NCI-H748 (cell line): ENCODE data around the gene BTD.

Source experiments
- DNase-seq: peaks from one replicate; lab custom pipeline; 2025; ENCODE audit not compliant: unreplicated experiment; lab: John Stamatoyannopoulos, UW

Gene BTD

DNA sequence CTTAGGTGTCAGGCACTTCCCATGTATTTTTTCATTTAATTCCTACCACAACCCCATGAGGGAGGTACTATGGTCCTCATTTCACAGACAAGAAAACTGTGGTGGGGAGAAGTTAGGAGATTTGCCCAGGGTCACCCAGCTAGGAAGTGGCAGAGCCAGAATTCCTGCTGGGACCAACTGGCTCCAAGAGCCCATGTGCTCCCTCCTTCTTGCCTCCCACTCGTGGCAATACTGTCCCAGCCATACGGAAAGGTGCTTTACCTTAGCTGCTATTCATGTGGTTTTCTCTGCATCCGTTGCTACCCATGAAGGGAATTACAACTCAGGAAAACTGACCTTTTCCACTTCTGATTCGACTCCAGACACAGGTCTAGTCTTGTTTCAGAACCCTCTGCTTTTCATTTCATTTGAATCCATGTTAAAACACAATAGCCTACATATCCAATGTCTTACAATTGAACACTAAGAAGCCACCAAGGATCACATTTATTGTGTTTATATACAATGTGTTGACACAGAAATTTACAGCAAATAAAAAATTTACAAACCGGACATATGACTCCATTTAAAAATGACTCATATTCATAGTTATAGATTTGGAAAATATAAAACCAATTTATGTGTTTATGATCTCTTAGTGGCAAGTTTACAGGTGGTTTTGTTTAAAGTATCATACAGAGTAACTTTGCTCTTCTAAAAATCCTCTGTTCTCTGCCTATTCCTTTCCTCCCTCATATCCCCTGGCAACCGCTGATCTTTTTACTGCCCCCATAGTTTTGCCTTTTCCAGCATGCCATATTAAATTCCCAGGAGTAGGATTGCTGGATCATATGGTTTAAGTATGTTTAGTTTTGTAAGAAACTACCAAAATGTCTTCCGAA lies 58.8 kb downstream of the BTD start:
- DNase-seq = no peak

DNA sequence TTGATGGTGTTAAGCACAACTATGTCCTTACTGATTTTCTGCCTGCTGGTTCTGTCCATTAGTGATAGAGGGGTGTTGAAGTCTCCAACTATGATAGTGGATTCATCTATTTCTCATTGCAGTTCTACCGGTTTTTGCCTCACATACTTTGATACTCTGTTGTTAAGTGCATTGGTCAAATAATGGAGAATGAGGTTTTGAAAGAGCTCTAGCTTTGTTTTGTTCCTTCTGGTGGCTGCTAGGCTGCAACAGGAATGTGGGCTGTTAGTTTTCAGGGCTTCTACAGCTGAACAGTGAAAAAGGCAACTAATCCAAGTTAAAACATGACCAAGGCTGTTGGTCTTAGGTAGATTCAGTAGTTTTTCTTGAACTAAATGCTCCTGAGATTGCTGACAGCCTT lies 62.6 kb downstream of the BTD start:
- no peak for DNase-seq

DNA sequence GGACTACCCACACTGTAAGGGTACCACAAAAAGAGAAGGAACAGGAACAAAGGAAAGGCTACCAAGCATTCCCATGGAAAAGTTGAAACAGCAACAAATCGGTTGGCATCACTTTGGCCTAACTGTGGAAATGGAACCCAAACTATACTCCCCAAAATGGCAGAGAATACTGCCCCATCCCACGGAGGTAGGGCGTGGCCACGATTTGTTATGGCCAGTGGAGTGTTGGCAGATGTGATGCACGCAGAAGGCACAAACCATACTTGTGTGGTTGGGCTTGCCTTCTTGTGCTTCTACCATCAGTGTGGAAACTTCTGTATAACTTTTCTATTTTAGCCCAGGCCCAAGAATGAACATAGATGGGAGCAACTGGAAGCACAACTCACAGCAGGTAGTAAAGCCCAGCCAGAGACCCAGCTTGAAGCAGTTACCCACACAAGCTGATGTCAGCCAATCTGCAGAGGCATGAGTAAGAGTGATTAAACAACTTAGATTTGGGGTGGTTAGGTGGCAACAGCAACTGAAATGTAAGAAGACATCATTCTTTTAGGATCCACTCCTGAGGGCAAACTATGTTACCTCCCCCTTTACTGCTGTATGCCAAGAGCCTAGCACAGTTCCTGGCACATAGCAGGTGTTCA lies 64.1 kb downstream of the BTD start:
- DNase-seq = no peak

DNA sequence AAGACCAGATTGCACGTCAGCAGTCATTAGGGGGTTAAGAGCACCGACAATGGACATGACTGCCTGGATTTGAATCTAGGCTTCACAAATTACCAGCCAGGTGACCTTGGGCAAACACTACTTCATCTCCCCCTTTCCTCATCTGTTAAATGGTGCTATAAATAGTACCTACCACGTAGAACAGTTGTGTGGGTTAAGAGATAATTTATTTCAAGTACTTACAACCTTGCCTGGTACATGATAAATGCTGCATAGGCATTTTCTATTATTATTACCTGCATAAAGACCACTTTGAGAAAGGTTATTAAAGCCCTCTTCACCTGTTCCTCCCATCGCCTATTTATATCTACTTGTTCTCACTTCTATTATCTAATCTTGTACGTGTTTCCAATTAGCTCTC lies 64.7 kb downstream of the BTD start:
- DNase-seq = peak; percentile 20

DNA sequence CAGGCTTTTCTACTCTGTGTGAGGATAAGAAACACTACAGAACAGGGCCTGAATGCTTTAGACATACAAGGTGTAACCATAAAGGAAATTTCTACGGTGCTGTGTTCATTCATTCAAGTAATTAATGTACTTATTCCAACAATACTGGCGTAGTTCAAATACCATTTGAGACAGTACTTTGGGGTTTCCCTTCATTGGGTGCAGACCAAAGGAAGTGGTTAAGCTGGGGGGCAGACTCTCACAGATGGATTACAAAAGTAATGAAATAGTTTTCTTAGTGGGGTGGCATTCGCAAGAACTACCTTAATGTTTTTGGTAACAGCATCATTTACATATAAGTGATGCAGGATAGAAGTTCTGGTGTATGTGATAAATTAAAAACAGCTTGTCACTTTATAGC lies 65.9 kb downstream of the BTD start:
- DNase-seq = no peak

DNA sequence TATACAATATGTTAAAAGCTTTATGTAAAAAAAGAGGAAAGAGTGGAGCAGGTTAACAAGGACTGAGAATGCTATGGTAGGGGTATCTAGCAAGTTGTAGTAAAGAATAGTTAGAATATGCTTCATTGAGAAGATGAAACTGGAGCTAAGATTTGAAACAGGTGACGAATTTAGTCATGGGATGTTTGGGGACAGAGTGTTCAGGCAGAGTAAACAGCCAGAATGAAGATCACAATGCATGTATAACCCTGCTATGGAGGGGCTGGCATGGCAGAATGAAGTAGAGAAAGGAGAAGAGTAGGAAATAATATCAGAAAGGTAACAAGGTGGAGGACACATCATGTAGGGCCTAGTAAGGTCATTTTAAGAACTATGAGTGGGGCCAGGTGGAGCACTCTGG lies 72.0 kb downstream of the BTD start:
- no peak for DNase-seq

DNA sequence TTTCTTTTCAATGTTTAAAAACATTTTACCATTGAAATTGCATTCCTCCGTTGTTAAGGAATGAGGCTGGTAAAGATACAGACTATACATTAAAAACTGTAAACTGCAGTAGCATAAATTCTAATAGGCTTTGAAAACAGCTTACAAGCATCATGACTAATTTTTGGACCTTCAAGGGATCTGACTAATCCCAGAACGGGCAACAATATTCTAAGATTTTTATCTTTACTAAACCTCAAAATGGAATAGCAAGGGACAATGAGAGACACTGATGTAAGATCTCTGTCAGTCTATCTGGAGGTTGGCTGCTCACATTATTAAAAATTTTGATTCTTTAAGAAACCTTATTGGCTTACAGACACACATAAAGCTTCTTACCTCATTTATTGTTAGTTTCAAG lies 74.7 kb downstream of the BTD start:
- DNase-seq = no peak

DNA sequence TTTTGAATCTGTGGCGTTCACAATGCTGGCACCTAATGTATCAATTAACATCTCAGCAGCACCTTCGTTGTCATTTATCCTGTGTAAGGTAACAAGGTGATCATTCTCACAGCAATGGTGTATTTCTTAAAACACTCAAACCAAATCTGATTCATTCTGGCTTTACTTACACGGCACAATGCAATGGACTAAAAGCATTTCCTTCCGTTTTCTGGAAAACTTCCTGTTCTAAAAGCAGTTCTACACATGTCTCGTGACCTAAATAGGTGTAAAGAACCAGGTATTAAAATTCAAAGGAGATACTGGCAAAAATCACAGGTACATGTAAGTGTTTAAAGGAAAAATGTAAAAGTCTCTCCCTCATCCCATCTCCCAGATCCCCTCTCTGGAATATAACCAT lies 77.8 kb downstream of the BTD start:
- DNase-seq = no peak

DNA sequence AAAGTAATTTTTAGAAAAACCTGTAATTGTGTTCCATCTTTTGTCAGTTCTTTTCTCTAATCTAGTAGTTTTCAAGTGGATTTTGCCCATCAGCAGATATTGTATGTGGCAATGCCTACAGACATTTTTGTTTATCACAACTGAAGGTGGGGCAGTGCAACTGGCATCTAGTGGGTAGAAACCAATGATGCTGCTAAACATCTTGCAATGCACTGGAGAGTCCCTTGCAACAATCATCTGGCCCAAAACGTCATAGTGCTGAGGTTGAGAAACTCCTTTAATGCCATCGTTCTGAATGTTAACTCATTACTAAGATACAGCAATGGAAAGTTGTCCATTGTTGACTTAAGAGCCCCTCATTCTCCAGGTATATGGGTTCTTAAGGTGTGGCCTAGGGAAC lies 80.1 kb downstream of the BTD start:
- DNase-seq = no peak

DNA sequence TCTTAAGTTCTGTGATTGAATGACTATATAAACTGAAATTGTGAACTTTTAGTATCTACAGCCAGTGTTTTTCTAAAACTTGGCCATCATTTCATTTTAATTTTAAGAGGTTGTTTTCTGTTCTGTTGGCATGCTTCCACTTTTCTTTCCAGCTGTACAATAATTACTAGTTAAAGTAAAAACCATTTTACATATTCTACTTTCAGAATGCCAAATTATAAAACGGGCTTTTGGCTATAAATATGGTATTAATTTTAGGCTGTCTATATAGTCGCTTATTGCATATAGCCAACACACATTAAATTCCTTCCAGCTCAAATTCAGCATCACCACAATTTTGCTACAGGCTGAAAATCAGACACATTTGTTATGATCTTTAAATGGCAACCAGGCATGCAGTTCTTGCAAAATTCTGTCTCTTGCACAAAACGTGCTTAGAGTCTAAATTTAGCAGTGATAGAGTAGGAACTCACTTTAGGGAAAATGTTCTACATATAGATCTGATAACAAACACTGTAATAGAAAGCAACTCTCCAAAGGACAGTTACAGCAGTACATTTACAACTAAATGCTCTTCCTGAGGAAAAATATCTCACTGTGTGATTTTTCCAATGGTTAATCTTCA lies 81.1 kb downstream of the BTD start:
- DNase-seq = no peak

DNA sequence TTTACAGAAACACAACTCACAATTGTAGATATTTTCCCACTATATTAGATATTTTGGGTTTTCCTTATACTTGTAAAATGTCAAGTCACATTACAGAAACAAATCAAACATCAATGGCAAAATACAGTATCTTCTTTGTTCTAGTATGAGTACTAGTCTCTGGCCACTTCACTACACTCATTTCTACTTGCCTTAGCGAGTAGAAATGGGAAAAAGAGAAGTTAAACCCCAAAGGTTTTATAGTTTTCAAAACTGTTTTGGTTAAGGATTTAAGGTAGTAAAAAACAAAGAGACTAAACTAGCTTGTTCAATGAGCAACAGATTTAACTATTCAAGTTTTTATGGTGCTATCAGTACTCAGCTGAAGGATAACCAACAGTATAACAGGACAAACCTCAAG lies 81.7 kb downstream of the BTD start:
- no peak for DNase-seq

DNA sequence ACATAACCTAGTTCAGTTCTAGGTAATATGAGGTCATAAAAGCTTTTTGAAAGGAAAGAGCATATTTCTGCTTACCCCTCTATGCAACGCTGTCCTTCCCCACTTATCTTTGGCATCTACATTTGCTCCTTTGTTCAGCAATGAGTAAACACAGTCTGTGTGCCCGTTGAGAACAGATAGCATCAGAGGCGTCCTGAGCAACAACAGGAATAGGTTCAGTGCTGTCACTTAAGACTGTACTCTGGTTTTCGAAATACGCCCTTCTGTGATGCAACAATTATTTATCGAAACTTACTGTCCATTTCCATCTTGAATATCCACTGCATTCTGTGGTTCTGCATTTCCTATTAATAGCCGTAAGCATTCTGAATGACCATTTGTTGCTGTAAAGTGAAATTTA lies 84.4 kb downstream of the BTD start:
- DNase-seq = no peak

DNA sequence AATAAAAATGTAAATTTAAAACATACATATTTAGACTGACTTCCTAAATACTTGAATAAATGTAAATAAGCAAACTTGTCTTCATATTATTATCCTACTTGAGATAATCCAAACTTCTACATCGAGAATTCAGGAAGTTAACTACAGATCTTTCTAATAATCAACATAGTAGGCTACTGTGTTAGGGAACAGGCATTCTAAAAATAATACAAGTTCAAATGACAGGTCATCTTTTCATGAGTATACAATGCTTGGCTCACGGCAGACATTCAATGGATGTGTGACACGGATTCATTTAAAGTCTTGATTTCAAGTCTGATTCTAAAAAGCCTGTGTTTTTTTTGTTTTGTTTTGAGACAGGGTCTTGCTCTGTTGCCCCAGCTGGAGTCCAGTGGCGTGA lies 88.7 kb downstream of the BTD start:
- DNase-seq = no peak

DNA sequence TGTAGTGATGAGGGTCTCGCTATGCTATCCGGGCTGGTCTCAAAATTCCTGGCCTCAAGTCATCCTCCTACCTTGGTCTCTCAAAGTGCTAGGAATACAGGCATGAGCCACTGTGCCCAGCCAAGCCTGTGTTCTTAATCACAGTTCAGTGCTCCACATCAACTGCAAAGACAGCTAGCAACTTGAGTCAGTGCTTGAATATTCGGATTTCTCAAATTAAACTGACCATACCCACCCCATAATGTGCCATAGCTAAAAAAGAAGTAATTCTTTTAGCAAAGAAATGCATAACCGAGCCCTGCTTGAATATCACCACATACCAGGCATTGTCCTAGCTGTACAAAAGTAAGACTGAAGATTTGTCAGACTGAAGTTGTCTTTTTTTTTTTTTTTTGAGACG lies 89.2 kb downstream of the BTD start:
- DNase-seq = no peak

DNA sequence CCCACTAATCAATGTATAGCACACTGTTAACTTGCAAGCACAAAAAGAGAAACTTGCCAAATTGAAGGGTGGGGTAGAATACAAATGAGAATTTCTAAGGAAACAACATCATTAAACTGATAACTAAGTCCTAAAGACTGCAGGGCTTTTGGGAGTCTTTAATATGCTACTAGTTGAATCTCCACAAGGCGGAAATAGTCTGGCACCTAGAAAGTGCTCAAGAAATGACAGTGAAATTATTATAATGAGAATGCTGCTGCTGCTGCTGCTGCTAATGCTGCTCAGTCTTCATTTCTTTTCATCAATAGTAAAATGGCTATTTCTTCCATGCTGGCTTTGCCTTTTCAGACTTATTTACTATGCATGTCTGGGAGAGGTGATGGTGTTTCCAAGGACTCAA lies 91.8 kb downstream of the BTD start:
- DNase-seq = no peak

DNA sequence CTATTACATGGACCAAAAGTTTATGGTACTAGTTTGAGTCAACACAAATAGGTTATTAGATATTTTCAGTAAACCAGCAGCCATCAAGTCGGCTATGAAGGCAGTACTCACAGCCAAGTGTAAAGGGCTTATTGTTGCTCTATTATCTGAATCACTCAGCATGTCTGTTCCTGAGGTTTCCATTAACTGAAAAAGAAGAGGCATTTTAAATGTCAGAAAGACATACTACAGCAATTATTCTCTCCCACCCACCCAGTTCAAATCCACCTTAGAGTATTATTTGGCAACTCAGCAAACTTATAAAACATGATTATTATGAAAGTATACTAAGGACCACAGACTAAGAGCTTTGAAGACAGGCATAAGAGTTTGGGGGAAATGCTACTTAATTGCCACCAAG lies 93.1 kb downstream of the BTD start:
- no peak for DNase-seq
